ENCODE measurements around the gene CTNNA3.

GRCh38 chr10:66982053-66982420 is 714.0 kb downstream of the CTNNA3 start:
- no peak for TF ChIP-seq JUN (IDR thresholded peaks at IDR 0.05; ENCODE audit: borderline replicate concordance, insufficient read depth, insufficient read length, low read depth)
- no peak for TF ChIP-seq POLR2AphosphoS5 (IDR thresholded peaks at IDR 0.05; ENCODE audit: insufficient read depth, low read depth, low read length)
- TF ChIP-seq, protein P1, sequence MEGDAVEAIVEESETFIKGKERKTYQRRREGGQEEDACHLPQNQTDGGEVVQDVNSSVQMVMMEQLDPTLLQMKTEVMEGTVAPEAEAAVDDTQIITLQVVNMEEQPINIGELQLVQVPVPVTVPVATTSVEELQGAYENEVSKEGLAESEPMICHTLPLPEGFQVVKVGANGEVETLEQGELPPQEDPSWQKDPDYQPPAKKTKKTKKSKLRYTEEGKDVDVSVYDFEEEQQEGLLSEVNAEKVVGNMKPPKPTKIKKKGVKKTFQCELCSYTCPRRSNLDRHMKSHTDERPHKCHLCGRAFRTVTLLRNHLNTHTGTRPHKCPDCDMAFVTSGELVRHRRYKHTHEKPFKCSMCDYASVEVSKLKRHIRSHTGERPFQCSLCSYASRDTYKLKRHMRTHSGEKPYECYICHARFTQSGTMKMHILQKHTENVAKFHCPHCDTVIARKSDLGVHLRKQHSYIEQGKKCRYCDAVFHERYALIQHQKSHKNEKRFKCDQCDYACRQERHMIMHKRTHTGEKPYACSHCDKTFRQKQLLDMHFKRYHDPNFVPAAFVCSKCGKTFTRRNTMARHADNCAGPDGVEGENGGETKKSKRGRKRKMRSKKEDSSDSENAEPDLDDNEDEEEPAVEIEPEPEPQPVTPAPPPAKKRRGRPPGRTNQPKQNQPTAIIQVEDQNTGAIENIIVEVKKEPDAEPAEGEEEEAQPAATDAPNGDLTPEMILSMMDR (IDR thresholded peaks at IDR 0.05; ENCODE audit: extremely low read depth in 1 of 2, insufficient read depth in 1 of 2, low read depth in 1 of 2, low read length in 2 of 2): no peak
- no peak for TF ChIP-seq POLR2A (IDR thresholded peaks at IDR 0.05; ENCODE audit: low read depth, low read length)
- TF ChIP-seq, protein P2, sequence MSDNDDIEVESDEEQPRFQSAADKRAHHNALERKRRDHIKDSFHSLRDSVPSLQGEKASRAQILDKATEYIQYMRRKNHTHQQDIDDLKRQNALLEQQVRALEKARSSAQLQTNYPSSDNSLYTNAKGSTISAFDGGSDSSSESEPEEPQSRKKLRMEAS (IDR thresholded peaks at IDR 0.05; ENCODE audit: insufficient read depth, insufficient read length): no peak
- no peak for TF ChIP-seq EZH2 (IDR thresholded peaks at IDR 0.05; ENCODE audit: borderline replicate concordance, low read depth, low read length, severe bottlenecking)
